A673 (cell line): ENCODE data around the gene PRRC2B. TPM values are rescaled to one million over a fixed set of nuclear protein-coding genes. Genes with fewer than 3 reads are reported as not detected.

Experiments
- BruUV-seq: library from RNA; stranded (reverse); fragments of 400-500 nt; replicated peaks from 2 replicates; lab custom pipeline; 2021; lab: Mats Ljungman, UMichigan
- CTCF ChIA-PET: fragments of 300-600 bp; sonication (Branson Sonifier 250); formaldehyde crosslinking; loops from one replicate; lab custom pipeline; 2022; ENCODE audit warnings: antibody characterized with exemption; lab: Charles Lee
- POLR2A ChIA-PET: fragments of 300-600 bp; sonication (Branson Sonifier 250); formaldehyde crosslinking; loops from one replicate; lab custom pipeline; 2022; ENCODE audit warnings: antibody characterized with exemption; ENCODE audit not compliant: low non-redundant PET; lab: Charles Lee
- DNase-seq: peaks from one replicate; pipeline ENCODE4 v3.0.0-alpha.2; 2015; ENCODE audit warnings: low spot score
- H3K27ac ChIP-seq: fragments of 200-600 bp; sonication (generic); 2 replicates; pipeline ENCODE4 v1.5.1; 2016; ENCODE audit warnings: mixed run types, low read depth, mild to moderate bottlenecking, mixed read lengths, antibody characterized with exemption, low read length; ENCODE audit not compliant: poor library complexity, severe bottlenecking
- H3K27me3 ChIP-seq: fragments of 200-600 bp; sonication (generic); replicated peaks from 2 replicates; pipeline ENCODE4 v1.6.1; 2017; ENCODE audit warnings: mixed run types, low read depth, mild to moderate bottlenecking, mixed read lengths, antibody characterized with exemption, low read length; ENCODE audit not compliant: insufficient read depth, poor library complexity
- H3K36me3 ChIP-seq: fragments of 200-600 bp; sonication (generic); 2 replicates; pipeline ENCODE4 v1.6.1; 2016; ENCODE audit warnings: mixed run types, mild to moderate bottlenecking, mixed read lengths, antibody characterized with exemption, low read length; ENCODE audit not compliant: insufficient read depth, poor library complexity, severe bottlenecking
- H3K4me1 ChIP-seq: fragments of 200-600 bp; sonication (generic); 2 replicates; pipeline ENCODE4 v1.6.1; 2017; ENCODE audit warnings: mixed run types, mild to moderate bottlenecking, mixed read lengths, antibody characterized with exemption, low read length; ENCODE audit not compliant: insufficient read depth, poor library complexity, severe bottlenecking
- H3K4me3 ChIP-seq: fragments of 200-600 bp; sonication (generic); 2 replicates; pipeline ENCODE4 v1.5.1; 2016; ENCODE audit warnings: low read depth, mixed run types, mild to moderate bottlenecking, mixed read lengths, low read length; ENCODE audit not compliant: poor library complexity, severe bottlenecking
- H3K9me3 ChIP-seq: fragments of 200-600 bp; sonication (generic); 2 replicates; pipeline ENCODE4 v1.6.1; 2016; ENCODE audit warnings: mixed run types, low read depth, mild to moderate bottlenecking, mixed read lengths, antibody characterized with exemption, low read length; ENCODE audit not compliant: poor library complexity, severe bottlenecking
- CTCF ChIP-seq: fragments of 300-800, 200-600 bp; sonication (generic); conservative IDR thresholded peaks from 2 replicates; pipeline ENCODE4 v1.5.1; 2017; ENCODE audit warnings: low read depth, mild to moderate bottlenecking, antibody characterized with exemption, low read length, moderate library complexity, mixed read lengths
- EZH2 ChIP-seq: fragments of 200-600 bp; sonication (generic); IDR thresholded peaks from 2 replicates; pipeline ENCODE4 v1.6.1; 2017; ENCODE audit warnings: borderline replicate concordance, low read depth, mild to moderate bottlenecking, mixed read lengths, antibody characterized with exemption, low read length; ENCODE audit not compliant: poor library complexity, severe bottlenecking
- intact Hi-C: fragments of 100-400 bp; cut with micrococcal nuclease; formaldehyde crosslinking; loops from one replicate; pipeline ENCODE4 v1.10.0; 2022; ENCODE audit not compliant: unreplicated experiment
- total RNA-seq: library from RNA; stranded (reverse); gene quantifications from 2 replicates; pipeline ENCODE4 v1.2.3, GENCODE V29; 2021

Gene PRRC2B
- total RNA-seq, 1 experiment from 2014 or later = 317 TPM

DNA sequence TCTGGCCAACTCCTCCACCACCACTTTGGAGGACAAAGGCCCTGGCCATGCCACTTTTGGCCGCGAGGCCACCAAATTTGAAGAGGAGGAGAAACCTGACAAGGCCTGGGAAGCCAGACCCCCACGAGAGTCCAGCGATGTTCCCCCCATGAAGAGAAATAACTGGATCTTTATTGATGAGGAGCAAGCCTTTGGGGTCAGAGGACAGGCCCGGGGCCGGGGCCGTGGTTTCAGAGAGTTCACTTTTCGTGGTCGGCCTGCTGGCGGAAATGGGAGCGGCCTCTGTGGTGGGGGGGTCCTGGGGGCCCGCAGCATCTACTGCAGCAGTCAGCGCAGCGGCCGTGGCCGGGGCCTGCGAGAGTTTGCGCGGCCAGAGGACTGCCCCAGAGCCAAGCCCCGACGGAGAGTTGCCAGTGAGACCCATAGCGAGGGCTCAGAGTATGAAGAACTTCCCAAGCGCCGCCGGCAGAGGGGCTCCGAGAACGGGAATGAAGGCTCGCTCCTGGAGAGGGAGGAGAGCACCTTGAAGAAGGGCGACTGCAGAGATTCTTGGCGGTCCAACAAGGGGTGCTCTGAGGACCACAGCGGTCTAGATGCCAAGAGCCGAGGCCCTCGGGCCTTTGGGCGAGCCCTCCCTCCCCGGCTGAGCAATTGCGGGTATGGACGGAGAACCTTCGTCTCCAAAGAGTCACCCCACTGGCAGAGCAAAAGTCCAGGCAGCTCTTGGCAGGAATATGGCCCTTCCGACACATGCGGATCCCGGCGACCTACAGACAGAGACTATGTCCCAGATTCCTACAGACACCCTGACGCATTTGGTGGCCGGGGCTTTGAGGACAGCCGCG, 81.4 kb downstream of the PRRC2B start:
- Histone ChIP-seq H3K36me3 (peaks cover 98% of the 10 kb centered on the region), H3K27ac (no peak overlapping the region), H3K27me3 (no peaks in the 10 kb centered on the region), H3K9me3 (no peaks in the 10 kb centered on the region), H3K4me3 (no peak overlapping the region), H3K4me1 (no peaks in the 10 kb centered on the region)
- intact Hi-C loops = no loop called here
- ChIA-PET CTCF (interaction anchor here (1.0 kb wide), 1 partner anchor 125 kb away, joined by 4 read pairs; no protein-coding TSS in a partner anchor), POLR2A (no interaction called here)
- no peak for DNase-seq
- TF ChIP-seq CTCF (no peak), EZH2 (no peak)
- TSS peak; percentile 58 for BruUV-seq

DNA sequence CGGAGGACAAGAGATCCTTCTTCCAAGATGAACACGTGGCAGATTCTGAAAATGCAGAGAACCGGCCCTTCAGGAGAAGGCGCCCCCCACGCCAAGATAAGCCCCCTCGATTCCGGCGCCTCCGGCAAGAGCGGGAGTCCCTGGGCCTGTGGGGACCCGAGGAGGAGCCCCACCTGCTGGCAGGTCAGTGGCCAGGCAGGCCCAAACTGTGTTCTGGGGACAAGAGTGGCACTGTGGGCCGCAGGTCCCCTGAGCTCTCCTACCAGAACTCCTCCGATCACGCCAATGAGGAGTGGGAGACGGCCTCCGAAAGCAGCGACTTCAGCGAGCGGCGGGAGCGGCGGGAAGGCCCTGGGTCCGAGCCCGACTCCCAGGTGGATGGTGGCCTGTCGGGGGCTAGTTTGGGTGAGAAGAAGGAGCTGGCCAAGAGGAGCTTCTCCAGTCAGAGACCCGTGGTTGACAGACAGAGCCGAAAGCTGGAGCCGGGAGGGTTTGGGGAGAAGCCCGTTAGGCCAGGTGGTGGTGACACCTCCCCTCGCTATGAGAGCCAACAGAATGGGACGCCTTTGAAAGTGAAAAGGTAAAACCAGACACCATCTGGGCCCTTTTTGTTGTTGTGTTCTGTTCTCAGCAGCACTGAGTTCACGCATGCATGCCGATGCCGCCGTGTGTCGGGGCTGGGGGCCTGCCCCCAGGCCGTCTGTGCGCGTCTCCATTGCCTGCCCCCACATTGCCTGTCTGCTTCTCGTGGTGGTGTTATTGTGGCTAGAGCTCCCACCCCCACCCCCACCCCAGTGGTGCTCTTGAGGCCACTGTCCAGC, 82.3 kb downstream of the PRRC2B start:
- ChIA-PET CTCF (interaction anchor here (1.0 kb wide), 1 partner anchor 126 kb away, joined by 4 read pairs; no protein-coding TSS in a partner anchor), POLR2A (no interaction called here)
- intact Hi-C loops = no loop called here
- H3K9me3 ChIP-seq = no peaks in the 10 kb centered on the region
- no peaks in the 10 kb centered on the region for H3K27me3 ChIP-seq
- no peaks in the 10 kb centered on the region for H3K4me1 ChIP-seq
- H3K36me3 ChIP-seq = peaks cover 96% of the 10 kb centered on the region
- DNase-seq = no peak
- H3K27ac ChIP-seq = no peak overlapping the region
- H3K4me3 ChIP-seq = no peak overlapping the region
- peak; percentile 44; the same call in 1 of the 2 replicates for TF ChIP-seq CTCF
- TF ChIP-seq EZH2 = no peak
- BruUV-seq = no TSS peak

- intact Hi-C loops = no loop called here
- peaks cover 96% of the 10 kb centered on the region for H3K36me3 ChIP-seq
- POLR2A ChIA-PET = no interaction called here
- no peak for DNase-seq
- H3K9me3 ChIP-seq = no peaks in the 10 kb centered on the region
- no peak overlapping the region for H3K4me3 ChIP-seq
- CTCF ChIA-PET = interaction anchor here (0.9 kb wide), 1 partner anchor 127 kb away, joined by 3 read pairs; no protein-coding TSS in a partner anchor
- no peaks in the 10 kb centered on the region for H3K4me1 ChIP-seq
- BruUV-seq = no TSS peak
- no peak for TF ChIP-seq EZH2
- TF ChIP-seq CTCF = no peak
- no peak overlapping the region for H3K27ac ChIP-seq
- H3K27me3 ChIP-seq = no peaks in the 10 kb centered on the region
Measured at GRCh38 chr9:131476777-131477345, 83.0 kb downstream of the PRRC2B start.
